Calu3 (cell line): Measurements from ENCODE around the gene OS9. TPM values are rescaled to one million over a fixed set of nuclear protein-coding genes. Genes with fewer than 3 reads are reported as not detected.
A peak's percentile ranks its signal among the peaks of the same experiment; 100 is the strongest.

Experiments used
- BruUV-seq: library from RNA; stranded (reverse); fragments of 400-500 nt; replicated peaks from 2 replicates; lab custom pipeline; 2021; lab: Mats Ljungman, UMichigan
- CTCF ChIA-PET: fragments of 300-600 bp; sonication (Branson Sonifier 250); formaldehyde crosslinking; loops from one replicate; lab custom pipeline; 2022; ENCODE audit warnings: antibody characterized with exemption; lab: Charles Lee
- DNase-seq: peaks from one replicate; pipeline ENCODE4 v3.0.0; 2022
- H3K27ac Mint-ChIP-seq: one replicate; pipeline ENCODE4 v1.8.0; 2022; ENCODE audit warnings: mixed read lengths; ENCODE audit not compliant: unreplicated experiment
- H3K27me3 Mint-ChIP-seq: one replicate; pipeline ENCODE4 v1.8.0; 2022; ENCODE audit warnings: mixed read lengths; ENCODE audit not compliant: unreplicated experiment
- H3K36me3 Mint-ChIP-seq: one replicate; pipeline ENCODE4 v1.8.0; 2022; ENCODE audit warnings: mild to moderate bottlenecking, moderate library complexity, mixed read lengths; ENCODE audit not compliant: insufficient read depth, unreplicated experiment
- H3K4me1 Mint-ChIP-seq: one replicate; pipeline ENCODE4 v1.8.0; 2022; ENCODE audit warnings: mild to moderate bottlenecking, low read depth, mixed read lengths; ENCODE audit not compliant: unreplicated experiment
- H3K4me3 Mint-ChIP-seq: one replicate; pipeline ENCODE4 v1.8.0; 2022; ENCODE audit warnings: mild to moderate bottlenecking, low read depth, moderate library complexity, mixed read lengths; ENCODE audit not compliant: unreplicated experiment
- H3K9me3 Mint-ChIP-seq: one replicate; pipeline ENCODE4 v1.8.0; 2022; ENCODE audit warnings: low read depth, mixed read lengths; ENCODE audit not compliant: unreplicated experiment
- intact Hi-C: fragments of 100-400 bp; cut with micrococcal nuclease; formaldehyde crosslinking; loops from one replicate; pipeline ENCODE4 v1.10.0; 2022; ENCODE audit not compliant: unreplicated experiment
- total RNA-seq: library from RNA; stranded (reverse); gene quantifications from 2 replicates; pipeline ENCODE4 v1.2.3, GENCODE V29; 2022
- TF ChIP-seq, protein P1 (sequence below): fragments of 200-600 bp; IDR thresholded peaks from one replicate; pipeline ENCODE4 v1.8.0; 2022; ENCODE audit warnings: antibody characterized with exemption; ENCODE audit not compliant: unreplicated experiment

OS9 gene
- total RNA-seq, 1 experiment from 2014 or later: 221 TPM

DNA sequence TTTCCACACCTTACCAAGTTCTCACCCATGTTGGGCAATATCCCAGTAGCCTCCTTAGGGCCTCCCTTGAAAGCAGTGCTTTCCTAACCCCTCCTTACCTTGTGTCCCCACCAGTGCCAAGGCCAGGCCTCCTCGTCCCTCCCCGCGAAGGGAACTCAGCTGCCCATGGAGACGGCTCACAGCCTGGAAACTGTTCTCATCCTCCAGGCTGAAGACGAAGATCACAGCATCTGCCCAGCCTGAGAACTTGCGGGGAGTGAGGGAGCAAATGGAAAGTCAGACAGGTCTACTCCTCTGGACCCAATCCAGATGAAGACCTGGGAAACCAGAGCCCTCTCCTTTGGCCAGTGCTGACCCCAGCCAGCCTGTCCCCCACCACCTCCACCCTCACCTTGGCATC lies 40.0 kb downstream of the OS9 start:
- H3K27me3 Mint-ChIP-seq: peaks cover 92% of the 10 kb centered on the region
- BruUV-seq: no TSS peak

DNA sequence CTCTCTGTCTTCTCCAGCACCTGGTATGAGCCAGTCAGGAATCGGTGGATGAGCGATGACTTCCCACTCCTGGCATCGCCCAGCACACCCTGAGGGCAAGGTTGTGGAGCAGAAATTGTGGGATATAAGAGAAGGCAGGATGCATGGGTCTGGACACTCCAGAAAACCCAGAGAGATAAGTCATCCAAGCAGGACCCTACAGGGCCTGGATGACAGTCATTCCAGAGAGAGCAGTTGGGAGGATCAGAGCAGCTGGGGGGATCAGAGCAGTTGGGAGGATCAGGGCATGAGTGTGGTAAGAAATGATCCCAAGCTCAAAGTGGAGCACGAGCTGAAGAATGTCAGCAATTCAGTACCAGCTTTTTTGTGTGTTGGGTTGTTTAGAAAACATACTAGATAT lies 40.7 kb downstream of the OS9 start:
- BruUV-seq: no TSS peak
- TF ChIP-seq, protein P1, sequence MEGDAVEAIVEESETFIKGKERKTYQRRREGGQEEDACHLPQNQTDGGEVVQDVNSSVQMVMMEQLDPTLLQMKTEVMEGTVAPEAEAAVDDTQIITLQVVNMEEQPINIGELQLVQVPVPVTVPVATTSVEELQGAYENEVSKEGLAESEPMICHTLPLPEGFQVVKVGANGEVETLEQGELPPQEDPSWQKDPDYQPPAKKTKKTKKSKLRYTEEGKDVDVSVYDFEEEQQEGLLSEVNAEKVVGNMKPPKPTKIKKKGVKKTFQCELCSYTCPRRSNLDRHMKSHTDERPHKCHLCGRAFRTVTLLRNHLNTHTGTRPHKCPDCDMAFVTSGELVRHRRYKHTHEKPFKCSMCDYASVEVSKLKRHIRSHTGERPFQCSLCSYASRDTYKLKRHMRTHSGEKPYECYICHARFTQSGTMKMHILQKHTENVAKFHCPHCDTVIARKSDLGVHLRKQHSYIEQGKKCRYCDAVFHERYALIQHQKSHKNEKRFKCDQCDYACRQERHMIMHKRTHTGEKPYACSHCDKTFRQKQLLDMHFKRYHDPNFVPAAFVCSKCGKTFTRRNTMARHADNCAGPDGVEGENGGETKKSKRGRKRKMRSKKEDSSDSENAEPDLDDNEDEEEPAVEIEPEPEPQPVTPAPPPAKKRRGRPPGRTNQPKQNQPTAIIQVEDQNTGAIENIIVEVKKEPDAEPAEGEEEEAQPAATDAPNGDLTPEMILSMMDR: no peak
- Mint-ChIP-seq H3K4me1 (peaks cover 27% of the 10 kb centered on the region), H3K9me3 (no peaks in the 10 kb centered on the region), H3K36me3 (no peaks in the 10 kb centered on the region), H3K27ac (no peak overlapping the region), H3K4me3 (no peak overlapping the region), H3K27me3 (peaks cover 92% of the 10 kb centered on the region)
- intact Hi-C loops: no loop called here
- no peak for DNase-seq
- CTCF ChIA-PET: interaction anchor here (2.0 to 3.4 kb wide), 3 partner anchors 8 to 152 kb away, joined by 8 to 18 read pairs (median 17); partner anchors contain the start of gene TSPAN31

More for the DNA sequence above, 40.0 kb downstream of the OS9 start:
- intact Hi-C loops: no loop called here
- CTCF ChIA-PET: interaction anchor here (3.2 to 3.4 kb wide), 2 partner anchors 8 to 151 kb away, joined by 17 to 18 read pairs; no protein-coding TSS in a partner anchor
- no peak for DNase-seq
- H3K36me3 Mint-ChIP-seq: no peaks in the 10 kb centered on the region
- peaks cover 21% of the 10 kb centered on the region for H3K4me1 Mint-ChIP-seq
- no peaks in the 10 kb centered on the region for H3K9me3 Mint-ChIP-seq
- no peak overlapping the region for H3K27ac Mint-ChIP-seq
- TF ChIP-seq, protein P1: no peak
- H3K4me3 Mint-ChIP-seq: no peak overlapping the region

DNA sequence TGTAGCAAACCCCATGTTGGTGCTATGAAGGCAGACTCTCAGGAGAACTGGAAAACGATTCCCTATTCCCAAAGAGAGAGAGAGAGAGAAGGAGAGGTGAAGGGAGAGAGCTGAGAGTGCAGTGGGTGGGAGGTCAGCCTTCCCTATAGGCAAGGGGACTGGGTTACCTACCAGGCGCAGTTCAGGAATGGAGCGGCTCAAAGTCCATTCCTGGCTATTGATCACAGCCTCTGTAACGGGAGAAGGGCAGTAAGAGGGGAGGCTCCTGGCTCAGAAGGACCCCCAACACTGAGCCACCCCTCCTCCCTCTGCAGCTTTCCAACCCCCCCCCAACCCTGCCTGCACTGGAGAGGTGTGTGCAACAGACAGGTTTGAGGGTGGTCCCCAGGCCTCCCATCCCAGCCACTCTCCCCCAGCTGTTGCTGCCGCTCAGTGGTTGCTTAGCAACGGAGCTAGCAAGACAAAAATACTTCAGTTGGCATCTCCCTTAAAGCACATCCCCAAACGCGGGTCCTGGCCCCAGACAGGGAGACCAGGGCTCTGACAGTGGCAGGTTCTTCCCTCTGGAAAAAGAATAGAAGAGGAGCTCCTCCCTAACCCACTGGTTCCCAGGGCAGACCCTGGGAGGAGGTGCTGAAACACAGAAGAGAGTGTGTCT lies 41.4 kb downstream of the OS9 start:
- Mint-ChIP-seq H3K36me3 (no peaks in the 10 kb centered on the region), H3K4me3 (peak overlapping the region; percentile 57), H3K4me1 (peaks cover 28% of the 10 kb centered on the region), H3K27ac (no peak overlapping the region), H3K9me3 (no peaks in the 10 kb centered on the region), H3K27me3 (peaks cover 92% of the 10 kb centered on the region)
- no TSS peak for BruUV-seq
- TF ChIP-seq, protein P1: no peak
- no peak for DNase-seq
- CTCF ChIA-PET: interaction anchor here (0.7 to 3.4 kb wide), 5 partner anchors 9 to 152 kb away, joined by 3 to 18 read pairs (median 8); partner anchors contain the start of gene TSPAN31
- intact Hi-C loops: no loop called here

GRCh38 chr12:57735952-57736740 lies 42.2 kb downstream of the OS9 start:
- Mint-ChIP-seq H3K27ac (peak overlapping the region; percentile 2), H3K36me3 (no peaks in the 10 kb centered on the region), H3K9me3 (no peaks in the 10 kb centered on the region), H3K27me3 (peaks cover 92% of the 10 kb centered on the region), H3K4me1 (peaks cover 28% of the 10 kb centered on the region), H3K4me3 (peak overlapping the region; percentile 57)
- DNase-seq: peak; percentile 48
- TF ChIP-seq, protein P1: no peak
- intact Hi-C loops: loop anchor here (2.0 kb wide), 1 partner anchor 153 kb away; no protein-coding TSS in a partner anchor
- no TSS peak for BruUV-seq
- CTCF ChIA-PET: interaction anchor here (0.7 to 3.4 kb wide), 6 partner anchors 9 to 153 kb away, joined by 3 to 18 read pairs (median 6); partner anchors contain the start of gene TSPAN31
